GM23248 (cell line): ENCODE data around the gene ANXA11. TPM values are rescaled to one million over a fixed set of nuclear protein-coding genes. Genes with fewer than 3 reads are reported as not detected.

Experiments used
- DNase-seq: peaks from one replicate; pipeline ENCODE4 v3.0.0-alpha.2; 2015
- H2AFZ ChIP-seq: fragments of 200-600 bp; sonication (generic); 2 replicates; pipeline ENCODE4 v1.6.1; 2016; ENCODE audit warnings: antibody characterized with exemption
- H3F3A ChIP-seq: fragments of 200-600 bp; sonication (generic); 2 replicates; pipeline ENCODE4 v1.6.1; 2016; ENCODE audit warnings: mild to moderate bottlenecking, antibody characterized with exemption, mixed run types; ENCODE audit not compliant: insufficient read depth
- H3K27ac ChIP-seq: fragments of 200-600 bp; sonication (generic); 2 replicates; pipeline ENCODE4 v1.5.1; 2016; ENCODE audit warnings: mild to moderate bottlenecking
- H3K27me3 ChIP-seq: fragments of 200-600 bp; sonication (generic); replicated peaks from 2 replicates; pipeline ENCODE4 v1.6.1; 2016; ENCODE audit warnings: mild to moderate bottlenecking; ENCODE audit not compliant: insufficient read depth
- H3K36me3 ChIP-seq: fragments of 200-600 bp; sonication (generic); 2 replicates; pipeline ENCODE4 v1.6.1; 2016; ENCODE audit warnings: low read depth, mild to moderate bottlenecking
- H3K4me1 ChIP-seq: fragments of 200-600 bp; sonication (generic); 2 replicates; pipeline ENCODE4 v1.6.1; 2016; ENCODE audit warnings: mild to moderate bottlenecking; ENCODE audit not compliant: insufficient read depth
- H3K4me2 ChIP-seq: fragments of 200-600 bp; sonication (generic); one replicate; pipeline ENCODE4 v1.6.1; 2016; ENCODE audit warnings: mild to moderate bottlenecking; ENCODE audit not compliant: unreplicated experiment
- H3K4me3 ChIP-seq: fragments of 200-600 bp; sonication (generic); 2 replicates; pipeline ENCODE4 v1.5.1; 2016; ENCODE audit warnings: mild to moderate bottlenecking
- H3K79me2 ChIP-seq: fragments of 200-600 bp; sonication (generic); 2 replicates; pipeline ENCODE4 v1.6.1; 2016; ENCODE audit warnings: mild to moderate bottlenecking; ENCODE audit not compliant: insufficient read depth
- H3K9ac ChIP-seq: fragments of 200-600 bp; sonication (generic); 2 replicates; pipeline ENCODE4 v1.6.1; 2016; ENCODE audit warnings: mild to moderate bottlenecking
- H3K9me2 ChIP-seq: fragments of 200-600 bp; sonication (generic); 2 replicates; pipeline ENCODE4 v1.6.1; 2016; ENCODE audit warnings: mixed run types, mild to moderate bottlenecking, moderate library complexity; ENCODE audit not compliant: insufficient read depth
- H3K9me3 ChIP-seq: fragments of 200-600 bp; sonication (generic); one replicate; pipeline ENCODE4 v1.6.1; 2017; ENCODE audit warnings: low read depth
- H4K20me1 ChIP-seq: fragments of 200-600 bp; sonication (generic); 2 replicates; pipeline ENCODE4 v1.6.0; 2016; ENCODE audit not compliant: insufficient read depth
- EZH2 ChIP-seq: fragments of 200-600 bp; sonication (generic); IDR thresholded peaks from 2 replicates; pipeline ENCODE4 v1.6.1; 2018; ENCODE audit warnings: antibody characterized with exemption, mild to moderate bottlenecking; ENCODE audit not compliant: insufficient read depth, poor library complexity, severe bottlenecking
- EZH2phosphoT487 ChIP-seq: fragments of 200-600 bp; sonication (generic); IDR thresholded peaks from 2 replicates; pipeline ENCODE4 v1.6.1; 2018; ENCODE audit warnings: antibody characterized with exemption, moderate library complexity, mild to moderate bottlenecking, low read depth; ENCODE audit not compliant: insufficient read depth
- WGBS, 2 experiments: methylation state at CpG; one replicate each; pipeline ENCODE4 v1.1.6; 2015 to 2017; ENCODE audit warnings: low lambda C conversion rate in 2 of 2, low coverage in 1 of 2; ENCODE audit errors: missing lambda C conversion rate in 2 of 2; 5-methylcytosine and 5-hydroxymethylcytosine counted together
- in situ Hi-C: fragments of 300-500 bp; cut with MboI; formaldehyde crosslinking; loops from 2 replicates; pipeline ENCODE4 v1.15.0; 2020
- polyA plus RNA-seq: library from polyadenylated mRNA; unstranded; fragments of >200 nt; fragmentation: Nextera tagmentation; extraction: Ambion mirVana; gene quantifications from 2 replicates; pipeline ENCODE4 v1.2.1, GENCODE V29; 2016
- total RNA-seq: library from RNA; depleted of rRNA; stranded (reverse); fragments of >200 nt; shearing (Covaris generic); gene quantifications from 2 replicates; pipeline ENCODE4 v1.2.3, GENCODE V29; 2014

Gene ANXA11
- total and polyA plus RNA-seq, 2 experiments from 2014 or later, result 116 to 189 TPM

- no peak overlapping the region for H3K27ac ChIP-seq
- peaks cover 20% of the 10 kb centered on the region; the same call in 1 of the 2 replicates for H3F3A ChIP-seq
- 62 to 70% methylated on average over 11 of the region's 11 CpGs for WGBS, 2 experiments
- no peak for DNase-seq
- TF ChIP-seq EZH2phosphoT487 (no peak), EZH2 (no peak)
- in situ Hi-C loops, result no loop called here
- no peak overlapping the region for H3K4me2 ChIP-seq
- H3K27me3 ChIP-seq, result no peaks in the 10 kb centered on the region
- H3K4me3 ChIP-seq, result no peak overlapping the region
- H3K79me2 ChIP-seq, result peaks cover 100% of the 10 kb centered on the region
- peaks cover 8% of the 10 kb centered on the region; the same call in 1 of the 2 replicates for H3K36me3 ChIP-seq
- peaks cover 30% of the 10 kb centered on the region for H3K4me1 ChIP-seq
- H3K9me2 ChIP-seq, result no peaks in the 10 kb centered on the region
- peaks cover 12% of the 10 kb centered on the region for H4K20me1 ChIP-seq
- no peak overlapping the region for H2AFZ ChIP-seq
- no peak overlapping the region for H3K9ac ChIP-seq
- no peaks in the 10 kb centered on the region for H3K9me3 ChIP-seq
Measured at GRCh38 chr10:80194373-80195045, 10.8 kb downstream of the ANXA11 start.

- TF ChIP-seq EZH2, result no peak
- TF ChIP-seq EZH2phosphoT487, result no peak
- in situ Hi-C loops, result no loop called here
- H3K4me3 ChIP-seq, result no peak overlapping the region
- no peak overlapping the region for H3K27ac ChIP-seq
- H3K4me1 ChIP-seq, result peaks cover 12% of the 10 kb centered on the region
- H3K27me3 ChIP-seq, result no peaks in the 10 kb centered on the region
- peaks cover 20% of the 10 kb centered on the region; the same call in 1 of the 2 replicates for H3F3A ChIP-seq
- H3K9ac ChIP-seq, result no peak overlapping the region
- no peak overlapping the region for H2AFZ ChIP-seq
- no peak overlapping the region for H3K4me2 ChIP-seq
- DNase-seq, result no peak
- peaks cover 100% of the 10 kb centered on the region for H3K79me2 ChIP-seq
- H4K20me1 ChIP-seq, result peaks cover 11% of the 10 kb centered on the region
- H3K9me3 ChIP-seq, result no peaks in the 10 kb centered on the region
- H3K9me2 ChIP-seq, result no peaks in the 10 kb centered on the region
- peaks cover 8% of the 10 kb centered on the region; the same call in 1 of the 2 replicates for H3K36me3 ChIP-seq
Measured at GRCh38 chr10:80192553-80192952, 12.8 kb downstream of the ANXA11 start.

DNA sequence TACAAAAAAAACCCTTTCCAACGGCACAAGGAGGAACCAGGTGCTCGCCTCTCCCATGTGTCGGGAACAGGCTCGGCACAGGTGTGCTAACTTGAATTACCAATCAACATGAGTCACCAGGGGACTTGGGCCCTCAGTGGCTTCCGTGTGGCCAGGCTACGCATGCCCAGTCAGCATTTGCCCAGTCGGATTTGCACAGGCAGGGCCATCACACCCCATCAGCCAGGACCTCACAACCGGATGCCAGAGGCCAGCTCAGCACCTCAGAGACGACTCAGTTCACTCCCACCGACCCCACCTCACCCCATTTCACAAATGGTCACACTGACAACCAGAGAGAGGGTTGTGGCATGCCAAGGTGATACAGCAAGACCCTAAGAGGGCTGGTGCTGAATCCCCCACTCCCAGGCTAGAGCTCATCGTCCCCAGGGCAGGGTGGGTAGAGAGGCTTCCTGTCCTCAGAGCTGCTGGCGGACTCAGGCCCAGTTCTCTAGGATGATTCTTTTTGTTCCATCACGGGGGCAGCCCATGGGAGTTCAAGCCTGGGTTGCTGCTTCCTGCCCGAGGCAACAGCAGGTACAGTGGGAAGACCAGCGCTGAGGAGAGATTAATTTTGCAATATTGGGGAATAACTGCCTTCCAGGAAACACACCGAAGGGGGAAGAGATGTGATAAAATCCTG lies 13.6 kb downstream of the ANXA11 start:
- no peaks in the 10 kb centered on the region for H3K27me3 ChIP-seq
- WGBS, 2 experiments, result 83 to 84% methylated on average over 16 of the region's 16 CpGs
- TF ChIP-seq EZH2phosphoT487 (no peak), EZH2 (no peak)
- no peak overlapping the region for H3K4me3 ChIP-seq
- no peak overlapping the region for H2AFZ ChIP-seq
- H3F3A ChIP-seq, result peaks cover 20% of the 10 kb centered on the region; the same call in 1 of the 2 replicates
- H3K9ac ChIP-seq, result no peak overlapping the region
- H3K79me2 ChIP-seq, result peaks cover 100% of the 10 kb centered on the region
- no peaks in the 10 kb centered on the region for H3K9me2 ChIP-seq
- DNase-seq, result no peak
- H3K4me1 ChIP-seq, result peaks cover 11% of the 10 kb centered on the region
- H3K4me2 ChIP-seq, result no peak overlapping the region
- peaks cover 11% of the 10 kb centered on the region for H4K20me1 ChIP-seq
- peaks cover 8% of the 10 kb centered on the region; the same call in 1 of the 2 replicates for H3K36me3 ChIP-seq
- in situ Hi-C loops, result no loop called here
- no peaks in the 10 kb centered on the region for H3K9me3 ChIP-seq
- H3K27ac ChIP-seq, result no peak overlapping the region

DNA sequence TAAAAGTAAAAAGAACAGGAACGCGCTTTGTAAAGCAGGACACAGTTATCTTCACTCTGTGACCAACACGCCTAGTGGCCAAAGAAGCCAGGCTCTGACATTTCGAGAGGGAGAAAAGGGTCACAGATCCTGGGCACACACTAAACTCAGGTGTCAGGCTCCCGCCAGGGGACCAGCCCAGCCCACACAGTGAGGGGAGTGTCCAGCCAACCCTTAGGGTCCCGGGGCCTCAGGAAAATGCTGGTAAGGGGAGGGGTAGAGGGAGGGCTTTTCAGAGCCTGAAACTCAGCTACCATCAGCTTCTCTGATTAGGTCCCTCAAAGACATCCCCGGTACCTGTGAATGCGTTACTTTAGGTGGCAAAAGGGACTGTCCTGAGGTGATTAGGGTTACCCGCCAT lies 16.6 kb downstream of the ANXA11 start:
- WGBS, 2 experiments, result 91% methylated on average over 9 of the region's 9 CpGs

More for the DNA sequence above, 16.6 kb downstream of the ANXA11 start:
- Histone ChIP-seq H3K4me3 (no peak overlapping the region), H3K79me2 (peaks cover 100% of the 10 kb centered on the region), H3K27me3 (no peaks in the 10 kb centered on the region), H3K36me3 (peaks cover 8% of the 10 kb centered on the region; the same call in 1 of the 2 replicates), H3K4me1 (no peaks in the 10 kb centered on the region; the same call in 1 of the 2 replicates), H3K27ac (no peak overlapping the region), H3F3A (0 out of 2 replicates have a peak, but pooled peaks cover 11% of the 10 kb centered on the region), H3K9me3 (no peaks in the 10 kb centered on the region), H3K4me2 (no peak overlapping the region), H3K9me2 (no peaks in the 10 kb centered on the region), H2AFZ (no peak overlapping the region), H3K9ac (no peak overlapping the region), H4K20me1 (peaks cover 19% of the 10 kb centered on the region)
- no peak for DNase-seq
- TF ChIP-seq EZH2phosphoT487, result no peak
- TF ChIP-seq EZH2, result no peak
- in situ Hi-C loops, result no loop called here
